ENCODE results near the gene CSRP3.
A peak's percentile ranks its signal among the peaks of the same experiment; 100 is the strongest.

Gene CSRP3

GRCh38 chr11:19225123-19225522 is 23.3 kb upstream of the CSRP3 start:
- no peak for DNase-seq

- DNase-seq: no peak
Observed at GRCh38 chr11:19220903-19221724, 19.3 kb upstream of the CSRP3 start.

GRCh38 chr11:19218786-19219460 is 17.1 kb upstream of the CSRP3 start:
- DNase-seq: no peak

GRCh38 chr11:19218216-19218615 is 16.4 kb upstream of the CSRP3 start:
- no peak for DNase-seq

GRCh38 chr11:19216709-19217374 is 15.1 kb upstream of the CSRP3 start:
- DNase-seq: no peak

GRCh38 chr11:19216021-19216420 is 14.2 kb upstream of the CSRP3 start:
- no peak for DNase-seq

- DNase-seq: no peak
Observed at GRCh38 chr11:19209617-19210370, 8.0 kb upstream of the CSRP3 start.

- no peak for DNase-seq
Observed at GRCh38 chr11:19208959-19209546, 7.3 kb upstream of the CSRP3 start.

- no peak for DNase-seq
Observed at GRCh38 chr11:19208181-19208580, 6.4 kb upstream of the CSRP3 start.

GRCh38 chr11:19204836-19205235 is 3.1 kb upstream of the CSRP3 start:
- DNase-seq: no peak

GRCh38 chr11:19200410-19201201 is 1.2 kb downstream of the CSRP3 start:
- DNase-seq: peak; percentile 52

GRCh38 chr11:19199771-19200170 is 2.0 kb downstream of the CSRP3 start:
- no peak for DNase-seq

GRCh38 chr11:19199048-19199447 is 2.7 kb downstream of the CSRP3 start:
- DNase-seq: no peak

GRCh38 chr11:19196432-19196831 is 5.4 kb downstream of the CSRP3 start:
- DNase-seq: no peak

GRCh38 chr11:19194620-19195308 is 7.0 kb downstream of the CSRP3 start:
- no peak for DNase-seq

GRCh38 chr11:19193916-19194315 is 7.9 kb downstream of the CSRP3 start:
- DNase-seq: no peak

GRCh38 chr11:19191530-19192169 is 10.1 kb downstream of the CSRP3 start:
- DNase-seq: no peak

GRCh38 chr11:19187833-19188258 is 13.9 kb downstream of the CSRP3 start:
- DNase-seq: no peak

- no peak for DNase-seq
Observed at GRCh38 chr11:19187114-19187832, 14.5 kb downstream of the CSRP3 start.

GRCh38 chr11:19185516-19186052 is 16.2 kb downstream of the CSRP3 start:
- DNase-seq: no peak
